GM21825 (cell line): Measurements from ENCODE around the gene SLC4A2.
"Not testable (repeated sequence)": the region's sequence is repeated elsewhere in the genome, so short reads cannot be mapped to it uniquely, and the experiment has no call there.

Experiments used
- ATAC-seq: cut with Tn5 transposase; IDR thresholded peaks from one replicate; pipeline ENCODE4 v1.9.1; 2021; ENCODE audit warnings: mild to moderate bottlenecking, moderate library complexity; ENCODE audit not compliant: unreplicated experiment

SLC4A2 gene

GRCh38 chr7:151059367-151060112 is at the start of gene SLC4A2:
SLC4A2 (plus strand) TSS chr7:151059589; CDS start chr7:151061988, 2,399 bp downstream.
- peak; percentile 35 for ATAC-seq

- no peak for ATAC-seq
These were observed 49.4 kb upstream of the SLC4A2 start for GRCh38 chr7:151010037-151010306.

- no peak for ATAC-seq
These were observed 48.9 kb upstream of the SLC4A2 start for GRCh38 chr7:151010307-151011096.

GRCh38 chr7:151011097-151011409 is 48.3 kb upstream of the SLC4A2 start:
- ATAC-seq = no peak

GRCh38 chr7:151011616-151012015 is 47.8 kb upstream of the SLC4A2 start:
- not testable (repeated sequence) for ATAC-seq

GRCh38 chr7:151012031-151012692 is 47.2 kb upstream of the SLC4A2 start:
- no peak for ATAC-seq

GRCh38 chr7:151012911-151013347 is 46.5 kb upstream of the SLC4A2 start:
- no peak for ATAC-seq

- no peak for ATAC-seq
These were observed 46.0 kb upstream of the SLC4A2 start for GRCh38 chr7:151013356-151013732.

- ATAC-seq = no peak
These were observed 45.5 kb upstream of the SLC4A2 start for GRCh38 chr7:151013733-151014497.

- ATAC-seq = no peak
These were observed 44.4 kb upstream of the SLC4A2 start for GRCh38 chr7:151014950-151015349.

GRCh38 chr7:151015967-151016366 is 43.4 kb upstream of the SLC4A2 start:
- no peak for ATAC-seq

- no peak for ATAC-seq
These were observed 42.9 kb upstream of the SLC4A2 start for GRCh38 chr7:151016505-151016904.

GRCh38 chr7:151016942-151017341 is 42.4 kb upstream of the SLC4A2 start:
- no peak for ATAC-seq

GRCh38 chr7:151017370-151017952 is 41.9 kb upstream of the SLC4A2 start:
- no peak for ATAC-seq

- ATAC-seq = peak; percentile 65
These were observed 41.4 kb upstream of the SLC4A2 start for GRCh38 chr7:151017953-151018420.

GRCh38 chr7:151018421-151019129 is 40.8 kb upstream of the SLC4A2 start:
- ATAC-seq = no peak

- ATAC-seq = no peak
These were observed 40.3 kb upstream of the SLC4A2 start for GRCh38 chr7:151019130-151019447.

GRCh38 chr7:151020231-151020630 is 39.2 kb upstream of the SLC4A2 start:
- ATAC-seq = no peak

- no peak for ATAC-seq
These were observed 36.2 kb upstream of the SLC4A2 start for GRCh38 chr7:151023232-151023631.

- ATAC-seq = no peak
These were observed 34.8 kb upstream of the SLC4A2 start, which contains the start of gene ATG9B for GRCh38 chr7:151024435-151025056. ATG9B (minus strand) TSS chr7:151024494; CDS start chr7:151024423, 71 bp downstream.
